SU-DHL-6 (cell line): ENCODE results near the gene PRRC2A.
A peak's percentile ranks its signal among the peaks of the same experiment; 100 is the strongest.

ENCODE experiments used
- H2AFZ ChIP-seq: fragments of 200-600 bp; sonication (generic); 2 replicates; pipeline ENCODE4 v1.6.1; 2014; ENCODE audit warnings: low read depth, mild to moderate bottlenecking, moderate library complexity, mixed read lengths, antibody characterized with exemption, low read length; ENCODE audit not compliant: severe bottlenecking
- H3F3A ChIP-seq: fragments of 200-600 bp; shearing (Covaris generic); 2 replicates; pipeline ENCODE4 v1.6.0; 2016; ENCODE audit warnings: antibody characterized with exemption, mild to moderate bottlenecking; ENCODE audit not compliant: insufficient read depth
- H3K27ac ChIP-seq: fragments of 200-600 bp; sonication (generic); 2 replicates; pipeline ENCODE4 v1.5.1; 2016; ENCODE audit warnings: low read depth, mild to moderate bottlenecking, low read length, moderate library complexity, mixed read lengths
- H3K27me3 ChIP-seq: fragments of 200-600 bp; sonication (generic), shearing (Covaris generic); 2 replicates; pipeline ENCODE4 v1.6.0; 2014; ENCODE audit warnings: mild to moderate bottlenecking, low read length
- H3K36me3 ChIP-seq: fragments of 200-600 bp; sonication (generic); 2 replicates; pipeline ENCODE4 v1.6.1; 2014; ENCODE audit warnings: mild to moderate bottlenecking, low read length, mixed read lengths
- H3K4me2 ChIP-seq: fragments of 300-600, 200-600 bp; shearing (Covaris generic), sonication (generic); 2 replicates; pipeline ENCODE4 v1.6.0; 2014; ENCODE audit warnings: low read length, low read depth, mild to moderate bottlenecking; ENCODE audit not compliant: poor library complexity, severe bottlenecking
- H3K4me3 ChIP-seq: fragments of 200-600 bp; sonication (generic); 2 replicates; pipeline ENCODE4 v1.5.1; 2014; ENCODE audit warnings: antibody characterized with exemption, low read length, mild to moderate bottlenecking, mixed read lengths; ENCODE audit not compliant: insufficient read depth, poor library complexity, severe bottlenecking
- H3K79me2 ChIP-seq: fragments of 200-600 bp; sonication (generic); 2 replicates; pipeline ENCODE4 v1.6.1; 2014; ENCODE audit warnings: mild to moderate bottlenecking, low read length, moderate library complexity; ENCODE audit not compliant: insufficient read depth
- H3K9ac ChIP-seq: fragments of 200-600 bp; sonication (generic); 2 replicates; pipeline ENCODE4 v1.7.0; 2014; ENCODE audit warnings: mild to moderate bottlenecking, low read length
- H3K9me2 ChIP-seq: fragments of 200-600 bp; sonication (generic); replicated peaks from 2 replicates; pipeline ENCODE4 v1.6.1; 2014; ENCODE audit warnings: low read length; ENCODE audit not compliant: insufficient read depth
- H3K9me3 ChIP-seq: fragments of 200-600 bp; sonication (generic); 2 replicates; pipeline ENCODE4 v1.6.1; 2014; ENCODE audit warnings: low read length, mixed read lengths; ENCODE audit not compliant: insufficient read depth
- H4K20me1 ChIP-seq: fragments of 200-600 bp; sonication (generic); 2 replicates; pipeline ENCODE4 v1.6.1; 2014; ENCODE audit warnings: low read depth, mild to moderate bottlenecking, antibody characterized with exemption, low read length, moderate library complexity, mixed read lengths
- EZH2phosphoT487 ChIP-seq: fragments of 200-600 bp; sonication (generic), shearing (Covaris generic); conservative IDR thresholded peaks from 2 replicates; pipeline ENCODE4 v1.6.1; 2018; ENCODE audit warnings: mild to moderate bottlenecking, antibody characterized with exemption, low read length, moderate library complexity, mixed read lengths
- TF ChIP-seq, protein P1 (sequence below): fragments of 200-600 bp; sonication (generic); IDR thresholded peaks from one replicate; pipeline ENCODE4 v1.5.1; 2017; ENCODE audit warnings: antibody characterized with exemption, mild to moderate bottlenecking, low read length, moderate library complexity; ENCODE audit not compliant: insufficient read depth, poor library complexity, severe bottlenecking

Gene PRRC2A

DNA sequence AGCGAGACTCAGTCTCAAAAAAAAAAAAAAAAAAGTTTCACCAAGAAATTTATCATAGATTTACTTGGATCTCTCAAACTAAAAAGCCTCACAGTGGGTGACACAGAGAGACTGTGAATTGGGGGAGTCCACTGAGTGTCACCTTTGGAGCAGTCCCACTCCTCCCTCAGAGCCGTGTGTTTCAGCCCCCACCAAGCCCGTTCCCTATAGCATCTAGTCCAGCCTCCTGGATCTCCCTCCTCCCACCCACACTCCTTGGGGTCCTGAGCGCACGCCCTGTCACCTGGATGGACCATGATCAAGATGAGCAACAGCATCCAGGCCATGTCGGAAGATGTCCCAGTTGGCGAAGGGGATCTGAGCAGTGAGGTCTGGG lies 28.1 kb upstream of the PRRC2A start:
- H3F3A ChIP-seq, result peaks cover 5% of the 10 kb centered on the region
- H3K36me3 ChIP-seq, result no peaks in the 10 kb centered on the region
- H3K79me2 ChIP-seq, result no peaks in the 10 kb centered on the region
- H4K20me1 ChIP-seq, result no peaks in the 10 kb centered on the region
- H2AFZ ChIP-seq, result peak overlapping the region; percentile 63
- H3K4me2 ChIP-seq, result peak overlapping the region; percentile 35
- H3K4me3 ChIP-seq, result no peak overlapping the region
- TF ChIP-seq EZH2phosphoT487, result no peak
- TF ChIP-seq, protein P1, sequence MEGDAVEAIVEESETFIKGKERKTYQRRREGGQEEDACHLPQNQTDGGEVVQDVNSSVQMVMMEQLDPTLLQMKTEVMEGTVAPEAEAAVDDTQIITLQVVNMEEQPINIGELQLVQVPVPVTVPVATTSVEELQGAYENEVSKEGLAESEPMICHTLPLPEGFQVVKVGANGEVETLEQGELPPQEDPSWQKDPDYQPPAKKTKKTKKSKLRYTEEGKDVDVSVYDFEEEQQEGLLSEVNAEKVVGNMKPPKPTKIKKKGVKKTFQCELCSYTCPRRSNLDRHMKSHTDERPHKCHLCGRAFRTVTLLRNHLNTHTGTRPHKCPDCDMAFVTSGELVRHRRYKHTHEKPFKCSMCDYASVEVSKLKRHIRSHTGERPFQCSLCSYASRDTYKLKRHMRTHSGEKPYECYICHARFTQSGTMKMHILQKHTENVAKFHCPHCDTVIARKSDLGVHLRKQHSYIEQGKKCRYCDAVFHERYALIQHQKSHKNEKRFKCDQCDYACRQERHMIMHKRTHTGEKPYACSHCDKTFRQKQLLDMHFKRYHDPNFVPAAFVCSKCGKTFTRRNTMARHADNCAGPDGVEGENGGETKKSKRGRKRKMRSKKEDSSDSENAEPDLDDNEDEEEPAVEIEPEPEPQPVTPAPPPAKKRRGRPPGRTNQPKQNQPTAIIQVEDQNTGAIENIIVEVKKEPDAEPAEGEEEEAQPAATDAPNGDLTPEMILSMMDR, result no peak
- peak overlapping the region; percentile 32 for H3K27ac ChIP-seq
- H3K9me3 ChIP-seq, result no peaks in the 10 kb centered on the region
- peak overlapping the region; percentile 33 for H3K9ac ChIP-seq
- H3K9me2 ChIP-seq, result no peaks in the 10 kb centered on the region
- no peaks in the 10 kb centered on the region for H3K27me3 ChIP-seq

- Histone ChIP-seq H2AFZ (no peak overlapping the region), H3K9me2 (no peaks in the 10 kb centered on the region), H3K27ac (no peak overlapping the region), H3F3A (peaks cover 4% of the 10 kb centered on the region; the same call in 1 of the 2 replicates), H3K9ac (no peak overlapping the region), H3K36me3 (no peaks in the 10 kb centered on the region), H3K4me3 (no peak overlapping the region), H3K79me2 (no peaks in the 10 kb centered on the region), H4K20me1 (no peaks in the 10 kb centered on the region), H3K27me3 (no peaks in the 10 kb centered on the region), H3K9me3 (no peaks in the 10 kb centered on the region), H3K4me2 (no peak overlapping the region)
- TF ChIP-seq EZH2phosphoT487, result no peak
- TF ChIP-seq, protein P1, result peak; percentile 52
These were observed 23.5 kb upstream of the PRRC2A start for GRCh38 chr6:31597006-31597405.

GRCh38 chr6:31607317-31607716 lies 13.2 kb upstream of the PRRC2A start:
- TF ChIP-seq EZH2phosphoT487, result no peak
- TF ChIP-seq, protein P1, result no peak
- Histone ChIP-seq H3K4me3 (no peak overlapping the region), H3K27ac (no peak overlapping the region), H3K9me3 (no peaks in the 10 kb centered on the region), H3K27me3 (no peaks in the 10 kb centered on the region), H3K9ac (no peak overlapping the region), H3K9me2 (no peaks in the 10 kb centered on the region), H3F3A (no peaks in the 10 kb centered on the region), H2AFZ (no peak overlapping the region), H3K79me2 (no peaks in the 10 kb centered on the region), H3K36me3 (no peaks in the 10 kb centered on the region), H3K4me2 (no peak overlapping the region), H4K20me1 (no peaks in the 10 kb centered on the region)
